Measurements from ENCODE around the gene KCNT2.

KCNT2 gene

DNA sequence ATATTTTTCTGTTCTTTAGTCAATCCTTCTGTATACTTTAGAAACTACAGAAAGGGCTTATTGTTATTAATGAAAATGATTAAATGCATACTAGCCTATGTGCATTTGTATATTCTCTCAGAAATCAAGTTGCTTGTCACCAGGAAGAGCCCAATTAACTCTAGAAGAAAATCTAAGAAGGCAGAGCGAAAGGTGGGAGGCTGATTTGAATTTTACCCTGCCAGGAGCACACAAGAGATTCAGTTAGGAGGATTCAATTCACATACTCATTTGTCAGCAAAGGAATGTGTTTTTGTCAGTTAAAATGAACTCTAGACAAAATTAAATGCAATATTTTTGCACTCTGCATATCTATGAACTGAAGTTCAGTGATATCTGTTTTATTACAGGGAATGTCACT lies 411.8 kb downstream of the KCNT2 start:
- DNase-seq (ENCODE audit: low read depth): no peak

DNA sequence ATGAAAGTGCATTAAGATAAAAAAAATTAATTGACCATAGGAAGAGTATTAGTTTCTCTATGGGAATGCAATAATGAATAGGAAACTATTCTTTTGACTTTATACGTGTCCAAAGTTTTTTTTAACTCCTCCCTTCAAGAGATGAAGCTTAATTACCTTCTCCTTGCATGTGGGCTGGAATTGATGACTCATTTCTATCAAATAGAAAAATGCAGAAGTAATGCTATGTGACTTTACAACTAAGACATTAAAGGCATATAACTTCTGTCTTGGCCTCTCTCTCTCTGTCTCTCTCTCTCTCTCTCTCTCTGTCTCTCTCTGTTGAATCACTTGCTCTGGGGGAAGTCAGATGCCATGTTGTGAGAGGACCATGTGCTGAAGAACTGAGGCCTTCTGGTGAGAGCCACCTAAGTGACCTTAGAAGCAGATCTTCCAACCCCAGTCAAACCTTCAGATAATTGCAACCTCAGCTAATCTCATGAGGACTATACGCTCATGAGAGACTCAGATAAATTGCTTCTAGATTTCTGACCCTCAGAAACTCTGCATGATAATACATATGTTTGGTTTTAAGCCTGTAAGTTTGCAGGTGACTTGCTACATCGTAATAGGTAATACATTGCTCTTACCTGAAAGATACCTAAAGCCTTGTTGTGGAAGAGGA lies 414.2 kb downstream of the KCNT2 start:
- no peak for DNase-seq (ENCODE audit: low read depth)

DNA sequence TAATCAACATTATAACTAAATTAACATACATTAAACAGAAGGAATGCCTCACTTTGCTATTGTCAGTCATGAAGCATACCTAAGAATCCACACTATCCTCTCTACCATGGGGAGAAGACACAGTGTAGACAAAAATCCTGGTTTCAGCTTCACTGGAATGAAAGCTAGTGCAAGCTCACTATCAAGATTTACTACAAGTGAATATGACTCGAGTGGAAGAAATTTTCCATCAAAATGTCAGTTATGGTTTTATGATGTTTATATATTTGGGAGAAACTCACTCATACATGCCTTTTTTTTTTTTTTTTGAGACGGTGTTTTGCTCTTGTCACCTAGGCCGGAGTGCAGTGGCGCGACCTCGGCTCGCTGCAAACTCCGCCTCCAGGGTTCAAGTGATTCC lies 424.3 kb downstream of the KCNT2 start:
- DNase-seq (ENCODE audit: low read depth): no peak

DNA sequence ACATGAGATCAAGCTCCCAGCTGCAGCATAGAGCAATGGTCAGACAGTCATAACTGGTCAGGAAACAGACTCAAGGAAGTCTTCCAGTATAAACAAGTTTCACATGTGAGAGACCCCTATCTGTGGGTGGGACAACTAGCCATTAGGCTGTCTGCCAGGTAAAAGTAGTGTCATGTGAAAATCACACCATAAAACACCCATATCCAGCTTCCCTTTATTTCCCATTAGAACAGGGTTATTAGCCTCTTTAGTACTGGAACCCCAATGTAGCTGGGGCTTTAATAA lies 426.7 kb downstream of the KCNT2 start:
- DNase-seq (ENCODE audit: low read depth): no peak

DNA sequence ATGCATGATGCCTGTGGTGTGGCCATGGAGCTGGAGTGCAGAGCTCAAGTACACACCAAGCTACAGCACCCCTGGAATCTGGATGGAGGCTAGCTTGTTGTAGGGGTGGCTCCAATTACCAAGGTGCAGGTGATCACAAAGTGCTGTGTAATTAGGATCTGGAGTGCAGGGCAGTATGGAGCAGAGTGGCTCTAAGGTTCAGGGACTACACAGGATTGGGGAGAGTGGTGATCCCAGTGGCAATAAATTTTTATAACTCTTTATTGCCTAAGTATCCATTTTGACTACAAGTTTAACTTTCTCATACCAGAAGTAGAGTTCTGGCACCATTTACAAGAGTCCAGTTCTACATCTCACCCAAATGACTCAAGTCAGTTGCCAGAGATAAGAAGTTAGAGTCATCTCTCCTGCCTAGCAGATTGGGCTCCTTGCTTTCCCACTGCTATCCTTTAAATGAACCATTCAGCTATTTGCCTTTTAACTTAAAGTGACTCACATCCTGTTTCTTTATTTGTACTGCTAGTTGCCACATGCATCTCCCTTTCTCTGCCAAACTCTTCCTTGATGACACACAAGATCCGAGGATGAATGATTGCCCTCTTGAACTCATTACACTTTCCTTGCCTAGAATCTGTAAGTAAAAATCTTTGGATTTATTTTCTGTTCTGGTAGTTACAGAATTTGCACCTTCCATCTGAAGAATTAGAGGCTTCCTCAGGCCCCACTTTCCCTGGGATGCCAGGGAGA lies 427.2 kb downstream of the KCNT2 start:
- DNase-seq (ENCODE audit: low read depth): peak; percentile 85

DNA sequence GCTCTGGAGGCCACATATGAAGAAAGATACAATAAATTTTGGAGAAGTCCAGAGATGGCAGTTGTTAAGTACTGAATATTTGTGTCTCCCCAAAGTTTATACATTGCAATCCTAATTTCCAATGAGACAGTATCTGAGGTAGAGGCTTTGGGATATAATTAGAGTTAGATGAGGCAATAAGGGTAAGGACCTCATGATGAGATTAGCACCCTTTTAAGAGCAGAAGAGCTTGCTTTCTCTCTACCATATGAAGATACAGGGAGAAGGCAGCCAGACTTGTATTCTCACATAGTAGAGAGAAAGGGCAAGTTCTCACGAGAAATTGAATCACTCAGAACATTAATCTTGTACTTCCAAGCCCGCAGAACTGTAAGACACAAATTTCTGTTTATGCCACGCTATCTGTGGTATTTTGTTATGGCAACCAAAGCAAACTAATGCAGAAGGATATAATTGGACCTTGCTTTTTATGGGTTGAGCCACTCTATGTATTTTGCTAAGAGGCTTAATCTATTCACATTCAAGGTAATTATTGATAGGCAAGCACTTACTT lies 430.1 kb downstream of the KCNT2 start:
- peak; percentile 48 for DNase-seq (ENCODE audit: low read depth)

Data from GM04503 (cell line).